B cell (primary cell): ENCODE data around the gene ANXA4. TPM values are rescaled to one million over a fixed set of nuclear protein-coding genes. Genes with fewer than 3 reads are reported as not detected.

ENCODE experiments used
- ATAC-seq: fragments of 200-7000 bp; cut with Tn5 transposase; one replicate; pipeline ENCODE4 v1.10.0; 2021; ENCODE audit warnings: low read depth, mild to moderate bottlenecking, moderate number of reproducible peaks, moderate library complexity
- CTCF ChIA-PET: fragments of 350-600 bp; sonication (Branson Sonifier 250); formaldehyde crosslinking; loops from one replicate; lab custom pipeline; 2021; ENCODE audit warnings: antibody characterized with exemption, inconsistent platforms; lab: Charles Lee
- POLR2A ChIA-PET: fragments of 350-600 bp; sonication (Branson Sonifier 250); formaldehyde crosslinking; loops from one replicate; lab custom pipeline; 2021; ENCODE audit warnings: antibody characterized with exemption; lab: Charles Lee
- DNase-seq: peaks from one replicate; pipeline ENCODE4 v3.0.0; 2013
- H2AFZ ChIP-seq: 2 replicates; pipeline ENCODE4 v1.6.1; 2012; ENCODE audit warnings: mild to moderate bottlenecking, low read depth, low read length; ENCODE audit not compliant: insufficient read depth, poor library complexity, severe bottlenecking
- H3K27ac ChIP-seq, 2 donors: 1 replicate in 1 of 2; 2 replicates in 1 of 2; pipeline ENCODE4 v1.5.1; 2012 to 2013; ENCODE audit warnings: low read length in 2 of 2, mild to moderate bottlenecking in 2 of 2, moderate library complexity in 1 of 2
- H3K27me3 ChIP-seq, 4 experiments: fragments of 200-600 bp in 1 of 4; sonication (generic) in 1 of 4; replicated peaks in 1 of 4; 1 replicate in 2 of 4; 2 replicates in 2 of 4; pipeline versions ENCODE4 v1.6.1 to v1.7.0; 2013 to 2016; ENCODE audit warnings: low read length in 3 of 4, mild to moderate bottlenecking in 2 of 4, mixed read lengths in 1 of 4, moderate library complexity in 1 of 4; ENCODE audit not compliant: insufficient read depth in 4 of 4, control insufficient read depth in 3 of 4; ENCODE audit errors: control extremely low read depth in 1 of 4
- H3K36me3 ChIP-seq, 2 experiments: replicated peaks in 1 of 2; 1 replicate in 1 of 2; 2 replicates in 1 of 2; pipeline versions ENCODE4 v1.6.1 to v1.7.1; 2013; ENCODE audit warnings: low read length in 1 of 2; ENCODE audit not compliant: insufficient read depth in 2 of 2, control insufficient read depth in 1 of 2; ENCODE audit errors: control extremely low read depth in 1 of 2, extremely low read depth in 1 of 2
- H3K4me1 ChIP-seq, 2 donors: fragments of 200-600 bp in 1 of 2; sonication (generic) in 1 of 2; 1 replicate in 1 of 2; 2 replicates in 1 of 2; pipeline versions ENCODE4 v1.5.1 to v1.6.1; 2013 to 2017; ENCODE audit warnings: low read length in 2 of 2; ENCODE audit not compliant: control insufficient read depth in 2 of 2, insufficient read depth in 2 of 2
- H3K4me2 ChIP-seq: replicated peaks from 2 replicates; pipeline ENCODE3; 2012; ENCODE audit warnings: mild to moderate bottlenecking, low read depth, low read length; ENCODE audit not compliant: poor library complexity, severe bottlenecking
- H3K4me3 ChIP-seq, 5 experiments: fragments of 200-600 bp in 1 of 5; sonication (generic) in 1 of 5; 1 replicate in 3 of 5; 2 replicates in 2 of 5; pipeline versions ENCODE4 v1.5.1 to v1.7.0; 2011 to 2016; ENCODE audit warnings: low read length in 4 of 5, mild to moderate bottlenecking in 4 of 5, low read depth in 2 of 5, control low read depth in 1 of 5, moderate library complexity in 1 of 5; ENCODE audit not compliant: insufficient read depth in 1 of 5; ENCODE audit errors: control extremely low read depth in 1 of 5, extremely low read depth in 1 of 5
- H3K79me2 ChIP-seq: fragments of 200-600 bp; sonication (generic); one replicate; pipeline ENCODE4 v1.6.0; 2016; ENCODE audit warnings: low read length; ENCODE audit not compliant: control insufficient read depth, insufficient read depth
- H3K9ac ChIP-seq: fragments of 200-600 bp; sonication (generic); 2 replicates; pipeline ENCODE4 v1.6.1; 2017; ENCODE audit warnings: mild to moderate bottlenecking, low read length, moderate library complexity
- H3K9me3 ChIP-seq, 3 donors: one replicate each; pipeline versions ENCODE4 v1.6.1 to v1.7.1; 2013; ENCODE audit warnings: low read length in 2 of 3; ENCODE audit not compliant: control insufficient read depth in 2 of 3, insufficient read depth in 1 of 3; ENCODE audit errors: control extremely low read depth in 1 of 3
- H4K20me1 ChIP-seq: 2 replicates; pipeline ENCODE4 v1.6.0; 2012; ENCODE audit warnings: mild to moderate bottlenecking, low read length; ENCODE audit not compliant: insufficient read depth, control insufficient read depth, poor library complexity, severe bottlenecking
- H3K27ac Mint-ChIP-seq: one replicate; pipeline ENCODE4 v1.8.0; 2021; ENCODE audit warnings: mixed read lengths
- H3K27me3 Mint-ChIP-seq: one replicate; pipeline ENCODE4 v1.8.0; 2021; ENCODE audit warnings: mixed read lengths
- H3K4me1 Mint-ChIP-seq: one replicate; pipeline ENCODE4 v1.8.0; 2021; ENCODE audit warnings: mixed read lengths
- H3K4me3 Mint-ChIP-seq: one replicate; pipeline ENCODE4 v1.8.0; 2021; ENCODE audit warnings: mixed read lengths
- H3K9me3 Mint-ChIP-seq: one replicate; pipeline ENCODE4 v1.8.0; 2022; ENCODE audit warnings: mixed read lengths; ENCODE audit not compliant: insufficient read depth
- CTCF ChIP-seq: fragments of 200-600 bp; IDR thresholded peaks from one replicate; pipeline ENCODE4 v1.8.0; 2022; ENCODE audit warnings: antibody characterized with exemption, mild to moderate bottlenecking
- EZH2 ChIP-seq: IDR thresholded peaks from 2 replicates; pipeline ENCODE4 v1.6.1; 2012; ENCODE audit warnings: borderline replicate concordance, low read depth, mild to moderate bottlenecking, moderate library complexity, low read length; ENCODE audit not compliant: insufficient read depth, poor library complexity, severe bottlenecking
- WGBS: methylation state at CpG from one replicate; pipeline ENCODE4 v1.1.5; 2013; ENCODE audit warnings: missing lambda C conversion rate; ENCODE audit not compliant: insufficient coverage; 5-methylcytosine and 5-hydroxymethylcytosine counted together
- intact Hi-C: fragments of 100-400 bp; cut with micrococcal nuclease; formaldehyde crosslinking; loops from one replicate; pipeline ENCODE4 v1.10.0; 2022
- polyA plus RNA-seq: library from polyadenylated mRNA; depleted of rRNA; stranded (reverse); fragments of >200 nt; gene quantifications from 2 replicates; pipeline ENCODE4 v1.2.3, GENCODE V29; 2012
- total RNA-seq, 2 donors: library from RNA; stranded (reverse); fragments of 120-200 nt in 1 of 2; gene quantifications; 1 replicate in 1 of 2; 2 replicates in 1 of 2; pipeline versions ENCODE4 v1.2.3 to v1.2.4, GENCODE V29; 2013 to 2022

ANXA4 gene
- total and polyA plus RNA-seq, 2 donors (not counting 1 experiment from before 2014, with no cell fraction given): 28.4 to 61.7 TPM

- TF ChIP-seq CTCF: no peak
- TF ChIP-seq EZH2: no peak
- no peak for ATAC-seq
- Histone ChIP-seq H3K36me3 (no peaks in the 10 kb centered on the region), H4K20me1 (no peaks in the 10 kb centered on the region), H3K9ac (no peak overlapping the region), H3K4me1 (peaks cover 0 to 6% of the 10 kb centered on the region in 2 donors), H3K27ac (no peak overlapping the region), H2AFZ (no peak overlapping the region), H3K4me3 (no peak overlapping the region), H3K4me2 (no peak overlapping the region), H3K79me2 (no peaks in the 10 kb centered on the region), H3K27me3 (peaks cover 0 to 39% (median 15%) of the 10 kb centered on the region in 4 experiments), H3K9me3 (no peaks in the 10 kb centered on the region)
- WGBS: no CpG with 5 or more reads among the region's 2 CpGs
- no peaks in the 10 kb centered on the region for H3K9me3 Mint-ChIP-seq
- ChIA-PET POLR2A (no interaction called here), CTCF (interaction anchor here (1.7 to 8.1 kb wide), 4 partner anchors 8 to 152 kb away, joined by 3 to 55 read pairs (median 14); no protein-coding TSS in a partner anchor)
- H3K27ac Mint-ChIP-seq: no peak overlapping the region
- no peak for DNase-seq
- no peak overlapping the region for H3K4me3 Mint-ChIP-seq
- intact Hi-C loops: loop anchor here (10.0 kb wide), 1 partner anchor 282 kb away; the partner anchor contains the start of gene NFU1
- H3K27me3 Mint-ChIP-seq: peaks cover 45% of the 10 kb centered on the region
- H3K4me1 Mint-ChIP-seq: peaks cover 2% of the 10 kb centered on the region
Observed at GRCh38 chr2:69717186-69717585, 24.7 kb upstream of the ANXA4 start.

- H3K4me3 Mint-ChIP-seq: no peak overlapping the region
- intact Hi-C loops: loop anchor here (10.0 kb wide), 1 partner anchor 283 kb away; the partner anchor contains the start of gene NFU1
- ChIA-PET CTCF (interaction anchor here (1.7 to 8.1 kb wide), 4 partner anchors 7 to 153 kb away, joined by 3 to 55 read pairs (median 14); no protein-coding TSS in a partner anchor), POLR2A (no interaction called here)
- Histone ChIP-seq H3K27me3 (peaks cover 0 to 39% (median 11%) of the 10 kb centered on the region in 4 experiments), H2AFZ (no peak overlapping the region), H4K20me1 (no peaks in the 10 kb centered on the region), H3K4me1 (peaks cover 0 to 6% of the 10 kb centered on the region in 2 donors), H3K27ac (no peak overlapping the region), H3K79me2 (no peaks in the 10 kb centered on the region), H3K9ac (no peak overlapping the region), H3K4me2 (no peak overlapping the region), H3K4me3 (no peak overlapping the region), H3K9me3 (no peaks in the 10 kb centered on the region), H3K36me3 (no peaks in the 10 kb centered on the region)
- no peaks in the 10 kb centered on the region for H3K9me3 Mint-ChIP-seq
- WGBS: 100% methylated on average over 1 of the region's 2 CpGs
- H3K27ac Mint-ChIP-seq: no peak overlapping the region
- TF ChIP-seq CTCF: no peak
- H3K4me1 Mint-ChIP-seq: peaks cover 2% of the 10 kb centered on the region
- DNase-seq (no peak), ATAC-seq (no peak)
- H3K27me3 Mint-ChIP-seq: peaks cover 42% of the 10 kb centered on the region
Observed at GRCh38 chr2:69717861-69718273, 24.1 kb upstream of the ANXA4 start.
